IgD-negative memory B cell (primary cell): Measurements from ENCODE around the gene AFF3. TPM values are rescaled to one million over a fixed set of nuclear protein-coding genes. Genes with fewer than 3 reads are reported as not detected.

ENCODE experiments used
- H3K27ac Mint-ChIP-seq, 3 donors: one replicate each; pipeline ENCODE4 v1.8.0; 2020 to 2022; ENCODE audit warnings: mild to moderate bottlenecking in 3 of 3, mixed read lengths in 3 of 3, moderate library complexity in 1 of 3
- H3K27me3 Mint-ChIP-seq: one replicate; pipeline ENCODE4 v1.8.0; 2021; ENCODE audit warnings: mixed read lengths
- H3K36me3 Mint-ChIP-seq: one replicate; pipeline ENCODE4 v1.8.0; 2020; ENCODE audit warnings: mild to moderate bottlenecking, mixed read lengths
- H3K4me1 Mint-ChIP-seq, 3 donors: one replicate each; pipeline ENCODE4 v1.8.0; 2020 to 2022; ENCODE audit warnings: mixed read lengths in 3 of 3, mild to moderate bottlenecking in 1 of 3
- H3K4me3 Mint-ChIP-seq, 4 donors: one replicate each; pipeline ENCODE4 v1.8.0; 2020 to 2022; ENCODE audit warnings: mild to moderate bottlenecking in 4 of 4, mixed read lengths in 4 of 4, moderate library complexity in 3 of 4
- H3K9me3 Mint-ChIP-seq, 3 donors: one replicate each; pipeline ENCODE4 v1.8.0; 2020 to 2021; ENCODE audit warnings: mixed read lengths in 3 of 3, mild to moderate bottlenecking in 1 of 3
- polyA plus RNA-seq: library from polyadenylated mRNA; unstranded; fragments of 300-500 nt; fragmentation: Illumina TruSeq; gene quantifications from one replicate; pipeline ENCODE4 v1.2.3, GENCODE V29; 2021

Gene AFF3
- polyA plus RNA-seq, 1 donor from 2014 or later = 85.9 TPM

- Mint-ChIP-seq H3K4me1 (peaks cover 33 to 35% (median 34%) of the 10 kb centered on the region in 3 donors), H3K27ac (no peak overlapping the region), H3K4me3 (no peak overlapping the region), H3K27me3 (no peaks in the 10 kb centered on the region), H3K36me3 (peaks cover 4% of the 10 kb centered on the region), H3K9me3 (no peaks in the 10 kb centered on the region)
Measured at GRCh38 chr2:99640635-99641151, 501.7 kb downstream of the AFF3 start.

GRCh38 chr2:99638791-99639190, 503.6 kb downstream of the AFF3 start:
- Mint-ChIP-seq H3K4me1 (peaks cover 32 to 35% (median 33%) of the 10 kb centered on the region in 3 donors), H3K27me3 (no peaks in the 10 kb centered on the region)

GRCh38 chr2:99637159-99637697, 505.2 kb downstream of the AFF3 start:
- peaks cover 8% of the 10 kb centered on the region for H3K36me3 Mint-ChIP-seq
- H3K4me1 Mint-ChIP-seq = peaks cover 29 to 37% (median 33%) of the 10 kb centered on the region in 3 donors

More at GRCh38 chr2:99638791-99639190, 503.6 kb downstream of the AFF3 start:
- Mint-ChIP-seq H3K36me3 (peaks cover 5% of the 10 kb centered on the region), H3K9me3 (no peaks in the 10 kb centered on the region), H3K27ac (peak overlapping the region in 2 of 3 donors; percentile 31 to 87), H3K4me3 (no peak overlapping the region)

DNA sequence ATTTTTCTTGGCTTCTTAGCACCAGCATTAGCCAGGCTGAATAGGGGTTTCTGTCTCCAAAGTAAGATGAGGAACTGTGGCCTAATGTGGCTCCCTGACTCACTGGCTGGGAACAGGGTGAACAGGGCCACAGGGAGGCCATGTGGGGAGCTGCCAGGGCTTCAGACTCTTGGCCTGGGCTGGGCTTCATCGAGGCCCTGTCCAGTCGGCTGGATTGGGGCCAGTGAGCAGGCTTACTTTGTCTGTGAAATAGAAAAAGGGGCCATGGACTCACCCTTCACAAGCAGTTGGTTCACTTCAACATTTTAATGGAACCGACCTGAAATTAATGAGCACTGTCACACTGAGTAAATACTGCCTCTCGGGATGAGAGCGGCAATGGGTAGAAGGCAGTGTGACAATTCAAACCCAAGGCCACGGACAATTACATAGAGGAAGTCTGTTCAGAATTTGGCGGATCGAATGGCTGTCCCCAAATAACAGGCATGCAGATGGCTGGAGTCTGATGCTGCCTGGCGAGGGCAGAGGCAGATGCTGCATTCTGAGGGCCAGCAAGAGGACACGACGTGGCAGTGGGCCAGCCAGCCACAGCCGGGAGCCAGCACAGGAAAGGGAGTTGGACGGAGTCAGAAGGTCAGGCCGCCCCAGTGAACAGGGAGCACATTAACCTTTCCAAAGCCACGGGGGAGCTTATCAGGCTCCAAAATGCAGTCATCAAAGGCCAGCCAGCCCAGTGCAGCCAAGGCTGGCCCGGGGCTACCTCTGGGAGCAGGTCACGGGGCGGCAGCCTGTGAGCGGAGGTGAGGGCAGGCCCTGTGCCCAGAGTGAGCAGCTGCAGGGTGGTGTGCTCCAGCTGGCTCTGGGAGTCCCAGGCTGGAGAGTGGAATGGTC, 506.0 kb downstream of the AFF3 start:
- H3K4me1 Mint-ChIP-seq = peaks cover 27 to 37% (median 34%) of the 10 kb centered on the region in 3 donors
- H3K36me3 Mint-ChIP-seq = peaks cover 8% of the 10 kb centered on the region
- no peak overlapping the region for H3K4me3 Mint-ChIP-seq
- H3K27ac Mint-ChIP-seq = no peak overlapping the region
- H3K27me3 Mint-ChIP-seq = no peaks in the 10 kb centered on the region
- H3K9me3 Mint-ChIP-seq = no peaks in the 10 kb centered on the region

More at GRCh38 chr2:99637159-99637697, 505.2 kb downstream of the AFF3 start:
- Mint-ChIP-seq H3K27ac (peak overlapping the region in 2 of 3 donors; percentile 31 to 39), H3K4me3 (no peak overlapping the region), H3K9me3 (no peaks in the 10 kb centered on the region), H3K27me3 (no peaks in the 10 kb centered on the region)

DNA sequence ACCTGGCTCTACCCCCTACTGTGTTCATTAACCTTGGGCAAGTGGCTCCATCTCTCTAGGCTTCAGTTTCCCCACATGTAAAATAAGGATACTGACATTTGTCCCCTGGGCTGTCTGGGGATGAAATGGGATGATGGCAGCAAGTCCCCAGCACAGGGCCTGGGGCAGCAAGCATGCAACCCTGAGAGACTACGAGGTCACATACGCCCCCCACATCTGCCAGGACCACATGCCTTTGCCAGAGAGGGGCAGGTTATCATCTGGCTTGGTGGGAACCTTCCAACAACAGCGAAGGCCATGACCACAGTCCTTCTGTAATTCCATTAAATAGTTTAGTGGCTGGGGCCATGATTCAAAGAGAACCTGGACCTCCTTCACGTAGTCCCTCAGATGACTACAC, 506.7 kb downstream of the AFF3 start:
- H3K36me3 Mint-ChIP-seq = peaks cover 10% of the 10 kb centered on the region
- H3K4me1 Mint-ChIP-seq = peaks cover 24 to 40% (median 30%) of the 10 kb centered on the region in 3 donors
- no peak overlapping the region for H3K4me3 Mint-ChIP-seq
- H3K27me3 Mint-ChIP-seq = no peaks in the 10 kb centered on the region
- H3K27ac Mint-ChIP-seq = no peak overlapping the region
- no peaks in the 10 kb centered on the region for H3K9me3 Mint-ChIP-seq

DNA sequence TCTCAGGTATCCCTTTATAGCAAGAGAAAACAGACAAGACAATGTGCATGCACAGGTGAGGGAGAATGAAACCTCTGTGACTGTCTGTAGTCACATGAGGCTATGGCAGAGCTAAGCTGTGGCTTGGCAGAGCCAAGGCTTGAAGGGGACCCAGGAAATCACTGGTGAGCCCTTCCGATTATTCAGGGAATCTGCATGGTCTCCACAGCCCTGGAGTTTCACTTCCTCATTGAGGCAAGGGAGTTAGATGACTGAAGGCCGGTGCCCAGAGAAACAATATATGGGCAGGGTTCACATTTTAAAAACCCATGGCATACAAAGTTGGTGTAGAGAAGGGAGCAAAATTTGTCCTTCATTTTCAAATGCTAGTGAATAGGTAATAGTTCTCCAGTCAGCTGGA, 508.2 kb downstream of the AFF3 start:
- Mint-ChIP-seq H3K27ac (no peak overlapping the region), H3K36me3 (peaks cover 10% of the 10 kb centered on the region), H3K4me3 (no peak overlapping the region), H3K4me1 (peaks cover 14 to 31% (median 25%) of the 10 kb centered on the region in 3 donors), H3K9me3 (no peaks in the 10 kb centered on the region), H3K27me3 (no peaks in the 10 kb centered on the region)

GRCh38 chr2:99631700-99632099, 510.7 kb downstream of the AFF3 start:
- Mint-ChIP-seq H3K27ac (peak overlapping the region in 1 of 3 donors; percentile 31), H3K9me3 (no peaks in the 10 kb centered on the region), H3K36me3 (peaks cover 10% of the 10 kb centered on the region), H3K27me3 (no peaks in the 10 kb centered on the region), H3K4me3 (no peak overlapping the region), H3K4me1 (peaks cover 5 to 15% (median 6%) of the 10 kb centered on the region in 3 donors)

DNA sequence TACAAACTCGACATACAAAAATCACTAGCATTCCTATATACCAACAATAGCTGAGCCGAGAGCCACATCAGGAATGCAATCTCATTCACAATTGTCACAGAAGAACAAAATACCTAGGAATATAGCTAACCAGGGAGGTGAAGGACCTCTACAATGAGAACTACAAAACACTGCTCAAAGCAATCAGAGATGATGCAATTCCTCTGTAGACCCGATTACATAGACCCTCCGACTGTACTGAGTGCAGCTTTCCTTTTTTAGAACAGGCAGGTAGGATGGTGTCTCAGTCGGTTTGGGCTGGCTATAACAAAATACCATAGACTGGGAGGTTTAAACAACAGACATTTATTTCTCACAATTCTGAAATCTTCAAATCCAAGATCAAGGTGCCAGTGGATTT, 513.1 kb downstream of the AFF3 start:
- H3K36me3 Mint-ChIP-seq = peaks cover 6% of the 10 kb centered on the region
- H3K9me3 Mint-ChIP-seq = no peaks in the 10 kb centered on the region
- H3K4me1 Mint-ChIP-seq = peaks cover 5 to 22% (median 6%) of the 10 kb centered on the region in 3 donors
- H3K27ac Mint-ChIP-seq = peak overlapping the region in 2 of 3 donors; percentile 53 to 69
- H3K4me3 Mint-ChIP-seq = no peak overlapping the region
- no peaks in the 10 kb centered on the region for H3K27me3 Mint-ChIP-seq

DNA sequence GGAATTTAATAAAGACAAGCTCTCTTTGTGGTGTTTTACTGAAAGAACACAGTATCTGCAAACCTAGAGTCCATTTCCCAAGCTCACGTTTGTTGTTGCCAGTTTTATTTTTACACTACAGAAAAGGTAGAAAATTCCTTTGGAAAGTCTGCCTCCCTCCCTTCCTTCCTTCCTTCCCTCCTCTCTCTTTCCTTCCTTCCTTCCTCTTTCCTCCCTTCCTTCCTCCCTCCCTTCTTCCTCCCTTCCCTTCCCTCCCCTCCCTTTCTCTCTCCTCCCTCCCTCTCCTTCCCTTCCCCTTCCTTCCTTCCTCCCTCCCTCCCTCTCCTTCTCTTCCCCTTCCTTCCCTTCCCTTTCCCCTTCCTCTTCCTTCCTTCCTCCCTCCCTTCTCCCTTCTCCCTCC, 516.2 kb downstream of the AFF3 start:
- H3K9me3 Mint-ChIP-seq = no peaks in the 10 kb centered on the region
- H3K27me3 Mint-ChIP-seq = no peaks in the 10 kb centered on the region
- peaks cover 3% of the 10 kb centered on the region for H3K36me3 Mint-ChIP-seq
- H3K4me3 Mint-ChIP-seq = no peak overlapping the region
- H3K4me1 Mint-ChIP-seq = peaks cover 3 to 20% (median 6%) of the 10 kb centered on the region in 3 donors
- no peak overlapping the region for H3K27ac Mint-ChIP-seq

GRCh38 chr2:99624677-99625076, 517.7 kb downstream of the AFF3 start:
- Mint-ChIP-seq H3K27me3 (no peaks in the 10 kb centered on the region), H3K27ac (no peak overlapping the region), H3K9me3 (no peaks in the 10 kb centered on the region), H3K4me3 (no peak overlapping the region), H3K36me3 (peaks cover 2% of the 10 kb centered on the region), H3K4me1 (peaks cover 3 to 19% (median 8%) of the 10 kb centered on the region in 3 donors)

DNA sequence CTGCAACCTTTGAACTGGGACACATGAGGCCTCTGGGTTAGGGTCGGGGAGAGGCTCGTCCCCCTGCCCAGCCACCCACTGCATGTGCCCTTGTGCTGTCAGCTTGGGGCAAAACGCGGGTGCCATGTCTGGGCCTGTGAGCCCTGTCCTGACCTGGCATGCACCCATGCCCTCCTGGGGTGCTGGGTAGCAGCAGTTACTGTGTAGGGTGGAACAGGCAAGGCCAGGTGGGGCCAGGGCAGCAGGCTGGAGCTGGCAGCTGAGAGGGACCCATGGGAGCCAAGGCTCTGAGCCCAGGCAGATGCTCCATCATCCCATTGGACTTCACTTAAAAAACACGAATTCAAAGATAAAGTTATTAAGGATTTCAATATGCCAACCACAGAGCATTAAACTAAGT, 518.8 kb downstream of the AFF3 start:
- Mint-ChIP-seq H3K27ac (no peak overlapping the region), H3K36me3 (peaks cover 2% of the 10 kb centered on the region), H3K4me3 (no peak overlapping the region), H3K9me3 (no peaks in the 10 kb centered on the region), H3K4me1 (peaks cover 3 to 19% (median 8%) of the 10 kb centered on the region in 3 donors), H3K27me3 (no peaks in the 10 kb centered on the region)

GRCh38 chr2:99623035-99623434, 519.4 kb downstream of the AFF3 start:
- Mint-ChIP-seq H3K27me3 (no peaks in the 10 kb centered on the region), H3K4me3 (no peak overlapping the region), H3K27ac (no peak overlapping the region), H3K4me1 (peaks cover 3 to 19% (median 8%) of the 10 kb centered on the region in 3 donors), H3K36me3 (peaks cover 2% of the 10 kb centered on the region), H3K9me3 (no peaks in the 10 kb centered on the region)

DNA sequence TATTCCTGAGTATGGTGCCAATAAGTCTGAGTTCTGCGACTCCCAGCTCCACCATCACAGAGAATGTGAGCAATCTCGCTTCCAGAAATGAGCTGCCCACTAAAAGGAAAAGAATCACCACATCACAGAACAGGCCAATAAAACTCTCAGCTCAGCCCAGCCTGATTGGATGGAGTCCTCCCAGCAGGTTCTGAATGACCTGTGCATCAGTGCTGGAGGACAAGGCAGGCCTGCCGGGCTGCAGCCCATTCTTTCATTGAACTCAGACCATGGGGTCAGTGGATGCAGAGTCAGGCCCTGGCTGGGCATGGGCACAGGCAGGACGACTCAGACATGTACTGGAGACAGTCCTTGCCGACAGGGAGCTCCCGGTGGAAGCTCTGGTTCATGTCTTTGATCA, 519.9 kb downstream of the AFF3 start:
- Mint-ChIP-seq H3K36me3 (peaks cover 4% of the 10 kb centered on the region), H3K4me1 (peaks cover 3 to 19% (median 8%) of the 10 kb centered on the region in 3 donors), H3K27ac (peak overlapping the region in 1 of 3 donors; percentile 28)

DNA sequence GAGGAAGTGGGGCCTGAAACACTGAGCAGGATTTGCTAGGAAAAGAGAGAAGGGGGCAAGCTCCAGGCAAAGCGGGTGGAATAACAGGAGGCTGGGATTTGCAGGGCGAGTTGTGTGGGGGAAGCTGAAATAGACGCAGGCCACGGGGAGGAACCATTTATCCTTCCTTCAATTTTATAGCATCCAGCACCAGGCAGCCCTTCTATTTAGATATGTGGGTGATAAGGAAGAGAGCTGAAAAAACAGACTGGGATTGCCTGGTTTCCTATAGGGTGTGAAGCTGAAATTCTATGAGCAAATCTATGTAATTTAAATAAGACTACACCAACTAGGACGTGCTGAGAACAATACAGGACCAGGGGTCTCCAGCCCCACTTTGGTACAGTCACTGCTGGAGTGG, 520.6 kb downstream of the AFF3 start:
- Mint-ChIP-seq H3K9me3 (no peaks in the 10 kb centered on the region), H3K27me3 (no peaks in the 10 kb centered on the region), H3K36me3 (peaks cover 5% of the 10 kb centered on the region), H3K27ac (peak overlapping the region in 1 of 3 donors; percentile 28), H3K4me1 (peaks cover 1 to 13% (median 3%) of the 10 kb centered on the region in 3 donors), H3K4me3 (peak overlapping the region in 1 of 4 donors; percentile 17)

More for the DNA sequence above, 519.9 kb downstream of the AFF3 start:
- H3K27me3 Mint-ChIP-seq = no peaks in the 10 kb centered on the region
- H3K9me3 Mint-ChIP-seq = no peaks in the 10 kb centered on the region
- no peak overlapping the region for H3K4me3 Mint-ChIP-seq

DNA sequence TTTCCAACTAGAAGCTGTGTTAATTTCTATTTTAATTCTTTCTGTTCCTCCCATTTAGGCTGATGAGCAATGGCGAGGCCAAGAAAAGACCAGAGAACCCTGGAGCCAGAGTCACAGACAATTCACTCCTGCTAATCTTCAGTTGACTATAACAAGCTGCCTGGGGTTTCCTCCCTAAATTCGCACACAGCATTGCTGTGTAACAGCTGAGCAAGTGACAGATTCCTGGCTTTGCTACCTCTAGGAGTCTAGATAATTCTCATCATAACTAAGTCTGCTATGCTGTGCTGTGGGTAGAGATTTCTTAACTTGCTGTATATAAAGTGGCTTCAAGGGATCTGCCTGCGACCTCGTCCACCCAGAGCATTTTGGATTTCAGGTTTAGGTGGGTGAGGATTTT, 521.3 kb downstream of the AFF3 start:
- Mint-ChIP-seq H3K36me3 (peaks cover 5% of the 10 kb centered on the region), H3K9me3 (no peaks in the 10 kb centered on the region), H3K4me1 (peaks cover 0 to 13% (median 1%) of the 10 kb centered on the region in 3 donors), H3K4me3 (no peak overlapping the region), H3K27me3 (no peaks in the 10 kb centered on the region), H3K27ac (no peak overlapping the region)
